ENCODE results near the gene CFC1B. TPM values are rescaled to one million over a fixed set of nuclear protein-coding genes. Genes with fewer than 3 reads are reported as not detected.

CFC1B gene
- total RNA-seq, 2 experiments from 2014 or later = not detected

Other genes starting within 250 kb of the CFC1B start
- gene IMP4, start 178.3 kb upstream of the CFC1B start, total RNA-seq = 10 to 100 TPM; 81.7 to 88.1 TPM
- 10 to 100 TPM; 27.6 to 27.8 TPM for gene PTPN18, start 165.2 kb upstream of the CFC1B start, total RNA-seq
- not detected for gene POTEI, start 11.9 kb upstream of the CFC1B start, total RNA-seq
- not detected for gene CFC1, start 78.4 kb downstream of the CFC1B start, total RNA-seq
- gene POTEJ, start 90.2 kb downstream of the CFC1B start, total RNA-seq = not detected
- not detected for gene GPR148, start 207.8 kb downstream of the CFC1B start, total RNA-seq
- not detected for gene AMER3, start 234.3 kb downstream of the CFC1B start, total RNA-seq

Data from CD4-positive, alpha-beta T cell (primary cell).